Stimulated activated CD8-positive, alpha-beta memory T cell treated with anti-CD3 and anti-CD28 coated beads, Interleukin-7, amount 100 ng/mL, for 1 hour (primary cell): Measurements from ENCODE around the gene PIGU.
"Not testable (repeated sequence)": the region's sequence is repeated elsewhere in the genome, so short reads cannot be mapped to it uniquely, and the experiment has no call there.

Experiments used
- DNase-seq, 2 donors: peaks; one replicate each; pipeline ENCODE4 v3.0.0-alpha.2; 2020; ENCODE audit warnings: low read depth in 2 of 2

The PIGU gene

DNA sequence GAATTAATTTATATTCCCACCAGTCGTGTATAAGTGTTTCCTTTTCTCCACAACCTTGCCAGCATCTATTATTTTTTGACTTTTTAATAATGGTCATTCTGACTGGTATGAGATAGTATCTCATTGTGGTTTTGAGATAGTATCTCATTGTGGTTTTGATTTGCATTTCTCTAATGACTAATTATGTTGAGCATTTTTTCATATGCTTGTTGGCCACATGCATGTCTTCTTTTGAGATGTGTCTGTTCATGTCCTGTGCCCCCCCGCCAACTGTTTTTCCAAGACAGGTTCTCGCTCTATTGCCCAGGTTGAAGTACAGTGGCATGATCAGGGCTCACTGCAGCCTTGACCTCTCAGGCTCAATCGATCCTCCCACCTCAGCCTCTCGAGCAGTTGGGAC, 15.1 kb downstream of the PIGU start:
- DNase-seq, result not testable (repeated sequence)

DNA sequence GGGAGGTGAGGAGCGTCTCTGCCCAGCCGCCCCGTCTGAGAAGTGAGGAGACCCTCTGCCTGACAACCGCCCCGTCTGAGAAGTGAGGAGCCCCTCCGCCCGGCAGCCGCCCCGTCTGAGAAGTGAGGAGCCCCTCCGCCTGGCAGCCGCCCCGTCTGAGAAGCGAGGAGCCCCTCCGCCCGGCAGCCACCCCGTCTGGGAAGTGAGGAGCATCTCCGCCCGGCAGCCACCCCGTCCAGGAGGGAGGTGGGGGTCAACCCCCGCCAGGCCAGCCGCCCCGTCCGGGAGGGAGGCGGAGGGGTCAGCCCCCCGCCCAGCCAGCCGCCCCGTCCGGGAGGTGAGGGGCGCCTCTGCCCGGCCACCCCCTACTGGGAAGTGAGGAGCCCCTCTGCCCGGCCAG, 18.2 kb downstream of the PIGU start:
- DNase-seq, result not testable (repeated sequence)

DNA sequence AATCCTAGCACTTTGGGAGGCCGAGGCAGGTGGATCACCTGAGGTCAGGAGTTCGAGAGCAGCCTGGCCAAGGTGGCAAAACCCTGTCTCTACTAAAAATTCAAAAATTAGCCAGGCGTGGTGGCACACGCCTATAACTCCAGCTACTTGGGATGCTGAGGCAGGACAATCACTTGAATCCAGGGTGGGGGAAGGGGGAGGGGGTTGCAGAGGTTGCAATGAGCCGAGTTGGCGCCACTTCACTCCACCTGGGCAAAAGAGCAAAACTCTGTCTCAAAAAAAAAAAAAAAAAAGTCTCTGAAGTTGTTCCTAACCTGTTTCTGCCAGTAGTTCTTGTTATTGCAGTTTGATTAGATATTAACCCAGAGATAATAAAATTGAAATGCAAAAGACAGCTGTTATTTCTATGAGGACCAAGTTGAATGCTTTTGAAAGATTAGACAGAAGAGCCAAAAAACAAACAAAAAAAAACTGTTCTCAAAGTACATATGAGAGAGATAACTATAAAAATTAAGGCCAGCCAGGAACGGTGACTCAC, 22.6 kb downstream of the PIGU start:
- DNase-seq, result no peak

DNA sequence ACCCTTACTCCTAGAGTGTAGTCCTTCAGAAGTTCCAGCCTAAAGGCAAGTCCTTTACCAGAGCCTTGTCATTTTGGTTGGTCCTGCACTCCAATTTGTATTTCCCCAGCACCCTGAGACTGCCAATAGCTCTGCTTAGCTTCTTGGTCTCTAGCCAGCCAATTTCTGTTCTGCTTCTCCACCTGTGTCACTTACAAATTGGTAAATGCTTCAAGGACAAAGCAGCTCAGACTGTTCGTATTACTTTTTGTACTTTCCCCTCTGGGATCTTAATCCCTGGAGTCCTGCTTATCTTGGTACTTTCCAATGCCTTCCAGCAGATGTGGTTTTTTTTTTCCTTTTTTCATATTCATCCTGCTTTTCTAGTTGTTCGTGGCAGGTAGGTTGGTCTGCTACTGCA, 25.7 kb downstream of the PIGU start:
- DNase-seq, result no peak

DNA sequence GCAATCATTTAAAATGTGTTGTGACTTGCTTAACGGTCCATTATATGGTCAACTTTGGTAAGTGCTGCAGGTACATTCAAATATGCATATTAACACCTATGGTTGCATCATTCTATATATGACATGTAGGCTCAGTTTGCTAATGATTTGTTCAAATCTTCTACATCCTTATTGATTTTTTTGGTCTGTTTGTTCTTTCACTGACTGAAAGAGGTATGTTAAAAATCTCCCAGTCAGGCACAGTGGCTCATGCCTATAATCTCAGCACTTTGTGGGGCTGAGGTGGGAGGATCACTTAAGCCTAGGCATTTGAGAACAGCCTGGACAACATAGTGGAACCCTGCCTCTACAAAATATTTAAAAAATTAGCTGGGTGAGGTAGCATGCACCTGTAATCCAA, 29.2 kb downstream of the PIGU start:
- DNase-seq, result no peak

DNA sequence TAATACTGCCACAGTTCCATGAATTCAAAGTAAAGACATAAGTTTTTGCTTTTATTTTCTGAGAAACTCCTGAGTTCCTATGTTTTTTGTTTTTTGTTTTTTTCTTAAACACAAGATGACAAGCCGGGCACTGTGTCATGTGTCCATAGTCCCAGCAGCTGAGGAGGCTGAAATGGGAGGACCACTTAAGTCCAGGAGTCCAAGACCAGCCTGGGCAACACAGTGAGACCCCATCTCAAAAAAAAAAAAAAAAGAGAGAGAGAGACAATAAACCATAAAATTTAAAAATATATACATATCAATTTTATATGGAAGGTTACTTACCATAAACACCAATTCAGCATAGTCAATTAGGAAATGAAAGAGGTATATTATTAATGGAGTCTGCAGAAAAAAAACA, 31.9 kb downstream of the PIGU start:
- DNase-seq, result no peak

DNA sequence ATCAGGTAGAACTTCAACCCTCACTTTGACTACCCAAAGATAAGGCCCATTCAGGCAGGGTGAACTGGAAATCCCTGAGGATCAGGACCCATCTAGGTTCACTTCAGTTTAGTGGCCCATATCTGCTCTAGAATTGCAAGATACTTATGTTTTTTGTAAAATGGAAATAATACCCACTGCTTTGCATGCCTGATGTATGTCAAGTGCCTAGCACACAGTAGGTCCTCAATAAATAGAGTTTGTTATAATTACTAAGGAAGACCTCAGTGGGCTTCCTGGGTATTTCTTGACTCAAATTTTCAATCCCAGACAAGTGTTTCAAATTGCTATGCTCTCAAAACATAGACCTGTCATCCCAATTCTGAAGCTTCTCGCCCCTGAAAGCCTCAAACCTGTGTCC, 32.5 kb downstream of the PIGU start:
- DNase-seq, result no peak

DNA sequence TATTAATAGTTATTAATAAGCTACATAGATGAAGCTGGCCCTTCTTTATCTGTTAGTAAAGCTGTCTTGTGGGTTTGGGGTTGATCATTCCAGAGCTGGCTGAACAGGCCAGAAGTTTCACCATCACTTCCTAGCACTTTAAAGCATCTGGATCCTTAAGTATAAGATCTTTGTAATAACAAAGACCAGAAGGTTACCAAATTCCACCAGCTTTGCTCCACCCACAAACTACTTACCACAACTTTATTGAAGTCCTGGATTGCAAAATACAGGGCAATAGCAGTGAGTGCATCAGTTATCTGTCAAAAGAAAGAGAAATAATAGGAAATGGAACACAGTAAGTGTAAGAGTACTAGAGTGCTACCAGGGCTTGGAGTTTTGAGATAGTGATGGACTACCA, 33.0 kb downstream of the PIGU start:
- no peak for DNase-seq

DNA sequence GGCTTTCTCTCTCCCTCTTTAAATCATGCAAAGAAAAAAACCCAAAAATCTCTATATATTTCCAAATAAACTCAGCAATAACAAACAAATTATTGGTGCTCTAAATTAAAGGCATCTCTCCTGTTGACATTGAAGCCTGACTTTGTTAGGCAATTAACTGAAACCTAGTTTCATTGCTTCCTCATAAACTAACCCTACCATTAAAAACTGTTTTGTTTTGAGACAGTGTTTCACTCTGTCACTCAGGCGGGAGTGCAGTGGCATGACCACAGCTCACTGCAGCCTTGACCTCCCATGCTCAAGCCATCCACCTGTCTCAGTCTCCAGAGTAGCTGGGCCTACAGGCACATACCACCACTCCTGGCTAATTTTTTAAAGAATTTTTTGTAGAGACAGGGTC, 34.9 kb downstream of the PIGU start:
- DNase-seq, result no peak

DNA sequence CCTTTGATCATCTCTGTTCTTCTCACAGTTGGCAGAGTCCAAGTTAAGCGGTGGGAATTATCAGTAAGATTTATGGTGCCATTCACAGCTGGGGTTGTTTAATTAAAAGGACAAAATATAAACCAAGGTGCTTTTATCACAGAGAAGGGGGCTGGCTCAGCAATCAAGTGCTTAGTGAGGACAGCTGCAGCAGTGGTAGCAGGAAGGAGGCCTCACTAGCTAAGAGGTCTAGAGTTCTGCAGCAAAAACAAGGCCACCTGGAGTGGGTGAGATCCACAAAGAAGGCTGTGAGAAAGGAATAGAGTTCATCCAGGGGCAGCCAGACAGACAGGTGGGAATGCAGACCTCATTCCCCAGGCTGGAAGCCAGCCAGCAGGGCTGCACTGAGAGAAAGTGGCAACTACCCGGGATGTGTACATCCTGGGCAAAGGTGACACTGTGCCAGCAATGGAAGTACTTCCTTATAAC, 37.1 kb downstream of the PIGU start:
- DNase-seq, result no peak

DNA sequence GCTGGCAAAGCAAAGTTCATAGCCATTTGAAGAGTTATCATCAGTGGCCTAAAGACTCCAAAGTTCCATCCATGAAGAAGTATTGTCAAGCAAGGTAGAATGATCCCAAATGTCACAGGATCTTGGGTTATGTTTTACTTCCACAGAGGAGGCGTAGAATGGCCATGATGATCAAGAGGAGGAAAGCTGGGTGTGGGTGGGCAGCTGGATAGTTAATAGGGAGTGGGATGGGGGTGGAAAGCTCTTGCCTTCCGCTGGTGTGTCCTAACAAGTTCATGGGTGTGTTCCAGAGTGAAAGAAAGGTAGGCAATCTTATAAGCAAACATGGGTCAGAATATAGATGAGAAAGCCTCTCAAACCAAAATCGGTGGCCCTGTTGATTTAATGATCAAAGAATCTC, 38.4 kb downstream of the PIGU start:
- no peak for DNase-seq

DNA sequence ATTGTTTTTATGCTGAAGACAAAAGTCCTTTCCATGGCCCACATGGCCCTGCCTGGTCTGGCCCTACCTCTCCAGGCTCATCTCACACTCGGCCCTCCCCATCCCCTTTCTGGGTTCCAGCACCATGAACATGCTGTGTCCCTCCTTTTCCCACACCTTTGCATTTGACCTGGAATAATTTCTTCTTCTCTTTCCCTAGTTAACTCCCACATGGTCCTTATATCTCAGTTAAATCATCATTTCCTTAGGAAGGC, 38.9 kb downstream of the PIGU start:
- DNase-seq, result no peak

DNA sequence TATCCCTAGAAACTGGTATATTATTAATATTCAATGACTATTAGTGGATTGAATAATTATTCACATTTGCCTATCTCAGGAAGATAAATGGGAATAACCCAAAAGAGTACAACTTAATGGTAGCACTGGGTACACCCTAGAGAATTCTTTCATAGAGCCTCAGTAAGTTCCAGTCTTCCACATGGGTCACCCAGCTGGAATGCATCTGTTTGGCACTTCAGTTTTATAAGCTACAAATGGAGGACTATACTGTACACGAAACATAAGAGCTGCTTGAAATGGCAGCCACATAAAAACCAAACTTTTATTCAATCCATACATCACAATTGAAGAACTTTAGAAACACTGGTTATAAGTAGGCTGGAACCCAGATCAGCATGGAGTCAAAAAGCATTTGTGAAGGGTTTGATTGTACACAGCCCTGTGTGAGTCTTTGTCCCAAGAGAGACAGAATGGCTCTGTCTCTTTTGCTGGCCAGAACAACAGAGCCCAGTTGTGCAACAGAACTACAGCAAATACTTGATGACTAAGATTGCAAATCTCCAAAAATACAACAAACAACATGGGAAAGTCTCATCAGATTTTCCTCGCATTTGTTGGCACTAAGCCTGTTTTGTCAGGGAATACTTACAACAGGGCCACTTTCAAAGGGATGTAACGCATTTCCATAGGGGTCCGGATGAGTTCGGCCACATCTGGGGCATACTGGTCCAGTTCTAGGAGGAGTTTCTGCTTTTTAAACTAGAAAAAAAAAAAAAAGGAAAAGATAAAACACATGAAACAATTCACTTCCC, 39.5 kb downstream of the PIGU start:
- no peak for DNase-seq

DNA sequence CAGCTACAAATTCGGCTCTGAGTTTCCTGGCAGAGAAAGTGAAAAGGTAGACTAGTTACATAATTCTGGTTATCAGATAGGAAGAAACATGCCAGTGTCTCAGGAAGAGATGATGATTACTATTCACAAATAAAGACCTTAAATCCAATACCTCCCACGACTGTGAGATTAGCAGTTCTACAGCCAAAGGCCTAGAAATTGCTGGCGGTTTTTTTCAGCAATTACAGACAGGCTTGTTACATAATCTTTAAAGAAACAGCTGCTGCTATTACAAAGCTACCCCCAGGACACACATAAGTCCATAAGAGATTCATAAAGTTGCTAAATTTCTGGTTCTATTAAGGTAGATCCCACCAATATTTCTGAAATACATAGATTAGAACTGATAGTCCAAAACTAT, 40.2 kb downstream of the PIGU start:
- DNase-seq, result no peak

DNA sequence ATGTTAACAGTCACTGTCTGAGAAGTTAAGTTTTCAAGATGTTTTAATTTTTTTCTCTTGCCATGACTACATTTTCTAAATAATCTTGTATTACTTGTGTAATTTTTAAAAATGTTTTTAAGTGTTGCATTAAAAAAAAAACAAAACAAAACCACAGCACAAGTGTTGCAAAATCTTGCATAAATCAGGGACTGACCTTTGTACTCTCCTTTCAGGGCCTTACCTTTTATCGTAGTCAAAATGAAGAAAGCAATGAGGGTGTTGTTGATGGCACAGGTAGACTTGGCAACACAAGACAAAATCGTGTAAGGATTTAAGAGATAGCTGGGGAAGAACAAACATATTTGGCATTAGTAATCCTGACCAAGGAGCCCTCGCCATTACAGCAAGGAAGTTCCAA, 42.5 kb downstream of the PIGU start:
- no peak for DNase-seq

DNA sequence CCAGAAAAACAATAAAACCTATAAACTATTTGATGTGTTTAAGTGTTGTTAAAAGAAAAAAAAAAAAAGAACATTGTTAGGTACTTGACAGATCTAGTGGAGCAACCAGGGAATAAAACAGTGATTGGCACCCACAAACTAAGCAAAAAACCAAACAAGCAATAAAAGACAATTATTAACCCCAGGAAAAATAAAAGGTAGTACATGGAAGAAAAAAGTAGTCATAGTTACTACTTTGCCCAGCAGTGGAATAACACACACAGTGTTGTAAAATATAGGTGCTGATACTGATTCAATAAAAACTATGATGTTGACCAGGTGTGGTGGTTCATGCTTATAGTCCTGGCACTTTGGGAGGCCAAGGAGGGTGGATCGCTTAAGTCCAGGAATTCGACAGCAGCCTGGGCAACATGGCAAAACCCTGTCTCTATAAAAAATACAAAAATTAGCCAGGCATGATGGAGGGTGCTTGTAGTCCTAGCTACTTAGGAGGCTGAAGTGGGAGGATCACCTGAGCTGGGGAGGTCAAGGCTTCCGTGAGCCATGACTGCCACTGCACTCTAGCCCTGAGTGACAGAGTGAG, 43.9 kb downstream of the PIGU start:
- DNase-seq, result no peak

DNA sequence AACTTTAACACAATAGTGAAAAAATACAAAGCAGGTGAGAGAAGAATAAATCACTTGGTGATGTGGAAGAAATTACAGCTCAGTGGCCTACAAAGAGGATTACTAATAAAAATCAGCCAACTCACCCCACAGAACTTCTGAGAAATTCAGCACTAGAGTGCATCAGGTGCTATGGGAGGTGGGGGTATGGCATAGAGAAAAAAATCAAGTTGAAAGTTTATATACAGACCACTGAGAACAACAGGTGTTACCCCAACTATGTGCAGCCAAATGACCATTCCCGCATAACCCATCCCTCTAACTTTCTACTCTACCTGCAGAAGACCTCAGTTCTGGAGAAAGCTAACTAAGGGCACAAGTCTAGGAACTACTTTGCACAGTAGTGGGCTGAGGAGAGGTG, 47.0 kb downstream of the PIGU start:
- DNase-seq, result no peak

DNA sequence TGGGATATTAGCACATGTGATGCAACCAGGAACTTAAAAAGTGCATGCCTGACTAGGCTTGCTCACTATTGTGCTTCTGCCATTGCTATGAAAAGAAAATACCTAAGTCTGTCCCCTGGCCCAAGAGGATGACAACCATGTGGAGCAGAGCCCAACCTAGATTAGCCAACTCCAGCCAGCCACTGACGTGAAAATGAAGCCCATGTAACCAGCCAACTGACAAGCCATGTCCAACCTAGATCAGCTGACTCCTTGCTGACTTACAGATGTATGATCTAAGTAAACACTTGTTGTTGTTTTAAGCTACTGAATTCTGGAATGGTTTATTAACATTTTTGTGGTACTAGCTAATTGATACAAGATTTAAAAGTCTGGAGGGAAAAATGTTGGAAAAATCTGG, 47.5 kb downstream of the PIGU start:
- DNase-seq, result no peak

DNA sequence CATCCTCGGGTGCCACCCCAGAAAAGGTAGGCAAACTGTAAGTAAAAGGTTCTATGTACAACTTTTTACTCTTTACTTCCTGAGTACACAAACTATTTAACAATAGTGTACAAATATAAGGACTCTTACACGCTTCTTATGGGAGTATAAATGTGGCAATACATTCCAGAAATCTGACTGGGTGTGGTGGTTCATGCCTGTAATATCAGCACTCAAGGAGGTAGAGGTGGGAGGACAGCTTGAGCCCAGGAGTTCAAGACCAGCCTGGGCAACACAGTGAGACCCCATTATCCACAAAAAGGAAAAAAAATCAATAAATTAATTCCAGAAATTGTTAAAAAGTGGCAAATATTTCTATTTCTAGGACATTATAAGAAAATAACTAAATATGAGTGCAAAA, 48.9 kb downstream of the PIGU start:
- no peak for DNase-seq

DNA sequence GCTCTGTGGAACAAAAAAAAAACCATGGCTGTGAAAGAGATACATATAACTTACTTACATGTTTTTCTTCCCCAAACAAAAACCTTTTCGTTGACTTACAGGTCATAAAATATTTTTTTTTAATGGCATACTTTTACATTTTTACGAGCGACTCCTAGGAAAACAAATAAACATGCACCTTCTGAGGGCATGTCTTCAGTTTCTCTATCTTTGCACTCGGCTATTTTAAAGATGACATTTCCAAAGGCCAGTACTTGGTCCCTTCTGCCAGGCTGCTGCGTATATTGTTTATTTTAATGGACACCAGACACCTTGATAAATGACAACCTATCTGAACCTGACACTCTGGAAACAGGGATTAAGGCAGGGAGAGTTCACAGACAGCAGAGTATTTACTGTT, 49.4 kb downstream of the PIGU start:
- no peak for DNase-seq

DNA sequence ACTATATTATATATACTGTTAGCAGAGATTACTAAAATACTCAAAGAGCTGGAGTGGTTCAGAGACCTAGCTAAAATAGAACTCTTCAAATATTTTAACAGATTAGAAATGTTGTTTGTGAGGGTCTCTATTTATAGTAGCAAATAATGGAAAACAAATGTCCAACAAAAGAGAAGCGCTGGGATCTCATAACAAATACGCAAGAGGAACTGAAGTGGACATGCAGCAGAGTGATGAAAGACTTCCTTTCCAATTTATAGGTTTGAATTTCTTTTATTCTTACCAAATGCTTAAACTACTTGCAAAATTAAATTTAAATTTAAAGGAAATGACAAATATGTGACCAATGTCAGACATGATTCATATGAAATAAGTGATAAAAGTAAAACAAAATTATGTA, 49.9 kb downstream of the PIGU start:
- DNase-seq, result no peak

DNA sequence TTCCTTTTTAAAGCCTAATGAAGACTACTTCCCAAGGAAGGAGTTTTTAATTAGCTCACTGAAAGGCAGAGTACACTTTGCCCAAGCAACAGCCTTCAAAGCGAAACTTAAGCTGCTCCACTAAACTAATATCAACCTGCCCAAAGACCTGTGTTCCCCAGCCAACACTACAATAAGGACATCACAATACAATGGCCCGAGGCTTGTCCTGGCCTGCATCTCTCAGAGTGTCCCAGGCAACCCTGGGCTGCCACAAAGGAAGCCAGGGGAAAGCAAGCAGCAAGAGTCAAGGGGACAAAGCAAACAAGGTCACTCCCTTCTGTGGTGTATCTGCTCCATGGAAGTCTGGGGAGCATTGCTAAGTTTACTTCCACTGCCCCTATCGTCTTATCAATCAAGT, 52.3 kb downstream of the PIGU start:
- no peak for DNase-seq

DNA sequence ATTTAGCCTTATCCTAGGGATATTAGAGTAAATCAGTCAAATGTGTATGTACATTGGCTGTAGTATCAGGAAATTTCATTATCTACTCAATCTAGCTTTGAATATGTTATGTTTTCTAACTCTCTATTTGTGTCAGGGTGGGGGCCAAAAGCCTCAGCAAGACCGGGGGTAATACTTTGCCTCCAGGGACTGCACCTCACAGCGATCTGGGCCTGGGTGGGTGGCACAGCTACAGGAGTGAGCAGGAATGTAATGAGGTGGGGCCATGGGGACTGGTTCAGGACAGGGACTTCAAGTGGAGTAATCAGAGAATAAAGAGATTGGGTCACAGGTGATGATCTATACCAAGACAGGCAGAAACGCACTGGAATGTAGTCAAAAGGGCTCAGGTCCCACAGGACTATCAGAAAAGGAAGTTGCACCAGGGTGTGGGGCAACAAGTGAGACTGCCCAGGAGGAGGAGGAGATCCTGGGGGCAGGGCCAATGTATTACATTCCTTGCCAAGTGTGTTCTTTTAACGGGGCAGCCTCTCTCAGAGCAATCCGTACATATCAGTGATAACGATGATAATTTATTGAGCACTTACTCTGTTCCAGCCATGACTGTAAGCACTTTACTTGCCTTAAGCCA, 54.0 kb downstream of the PIGU start:
- no peak for DNase-seq
